ENCODE data around the gene GNPNAT1.
"Not testable (repeated sequence)": the region's sequence is repeated elsewhere in the genome, so short reads cannot be mapped to it uniquely, and the experiment has no call there.

The GNPNAT1 gene

DNA sequence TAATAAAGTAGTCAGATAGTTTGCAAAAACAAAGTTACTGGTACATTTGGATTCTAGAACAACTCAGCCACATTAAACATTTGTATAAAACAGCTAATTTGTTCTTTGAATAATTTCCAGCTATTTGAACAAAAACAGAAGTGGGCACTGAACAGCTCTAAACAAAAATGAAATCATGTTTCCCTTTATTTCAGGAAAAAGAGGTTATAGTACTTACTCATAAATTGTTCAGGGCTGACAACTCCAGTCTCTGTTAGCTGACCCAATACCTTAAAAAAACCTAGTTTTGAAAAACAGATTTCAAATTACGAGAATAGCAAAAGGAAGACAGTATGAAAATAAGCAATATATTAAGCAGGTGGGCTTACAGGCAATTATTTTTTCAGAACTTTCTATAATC is 8.2 kb downstream of the GNPNAT1 start:
- H3K4me1 ChIP-seq (ENCODE audit: control insufficient read depth, insufficient read depth, low read length): no peaks in the 10 kb centered on the region

DNA sequence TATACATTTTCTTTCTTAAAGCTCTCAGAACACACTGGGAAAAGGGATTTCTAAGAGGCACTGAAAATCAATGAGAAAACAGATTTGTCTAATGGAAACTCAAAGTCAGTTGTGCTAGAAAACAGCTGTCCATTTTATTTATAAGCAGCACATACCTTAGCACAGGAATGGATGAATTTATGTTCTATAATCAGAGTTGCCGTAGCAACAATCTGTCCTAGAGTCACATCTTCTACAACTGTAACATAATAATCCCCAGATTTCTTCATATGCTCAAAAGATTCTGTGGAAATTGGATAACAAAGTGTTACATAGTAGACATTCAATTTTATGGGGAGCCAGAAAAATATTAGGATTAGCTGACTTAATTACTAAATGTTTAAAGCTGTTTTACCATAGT is 9.8 kb downstream of the GNPNAT1 start:
- no peaks in the 10 kb centered on the region for H3K9me3 ChIP-seq (ENCODE audit: control insufficient read depth, low read length)
- H3K9ac ChIP-seq (ENCODE audit: low read length): no peak overlapping the region
- H3K4me3 ChIP-seq (ENCODE audit: low read length): no peak overlapping the region
- no peaks in the 10 kb centered on the region for H3K4me1 ChIP-seq (ENCODE audit: control insufficient read depth, insufficient read depth, low read length)
- H3K36me3 ChIP-seq (ENCODE audit: control insufficient read depth, insufficient read depth, low read length): no peaks in the 10 kb centered on the region
- no peaks in the 10 kb centered on the region for H3K27me3 ChIP-seq (ENCODE audit: control insufficient read depth, insufficient read depth, low read length)

More for the DNA sequence above, 8.2 kb downstream of the GNPNAT1 start:
- H3K9ac ChIP-seq (ENCODE audit: low read length): no peak overlapping the region
- no peaks in the 10 kb centered on the region for H3K9me3 ChIP-seq (ENCODE audit: control insufficient read depth, low read length)
- no peak overlapping the region for H3K4me3 ChIP-seq (ENCODE audit: low read length)
- H3K36me3 ChIP-seq (ENCODE audit: control insufficient read depth, insufficient read depth, low read length): no peaks in the 10 kb centered on the region
- no peaks in the 10 kb centered on the region for H3K27me3 ChIP-seq (ENCODE audit: control insufficient read depth, insufficient read depth, low read length)

DNA sequence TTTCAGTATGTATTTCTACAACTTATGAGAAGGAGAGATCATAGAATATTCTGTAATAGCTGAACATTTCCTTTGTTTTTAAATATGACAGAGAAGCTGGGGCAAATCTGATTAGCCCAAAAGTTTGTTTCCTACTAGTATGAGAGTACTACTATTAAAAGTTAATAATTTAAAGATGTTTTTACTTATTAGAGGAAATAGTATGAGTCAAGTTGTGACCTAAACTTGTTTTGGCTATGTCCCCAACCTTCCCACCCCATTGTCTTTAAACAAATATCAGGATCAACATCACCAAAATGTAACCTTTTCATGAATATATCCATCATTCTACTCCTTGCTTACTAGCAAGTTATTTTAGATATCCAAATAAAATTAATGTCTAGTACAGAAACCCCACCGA is 10.5 kb downstream of the GNPNAT1 start:
- no peak overlapping the region for H3K4me3 ChIP-seq (ENCODE audit: low read length)
- H3K9me3 ChIP-seq (ENCODE audit: control insufficient read depth, low read length): no peaks in the 10 kb centered on the region
- no peaks in the 10 kb centered on the region for H3K4me1 ChIP-seq (ENCODE audit: control insufficient read depth, insufficient read depth, low read length)
- no peaks in the 10 kb centered on the region for H3K27me3 ChIP-seq (ENCODE audit: control insufficient read depth, insufficient read depth, low read length)
- H3K9ac ChIP-seq (ENCODE audit: low read length): no peak overlapping the region
- H3K36me3 ChIP-seq (ENCODE audit: control insufficient read depth, insufficient read depth, low read length): no peaks in the 10 kb centered on the region

DNA sequence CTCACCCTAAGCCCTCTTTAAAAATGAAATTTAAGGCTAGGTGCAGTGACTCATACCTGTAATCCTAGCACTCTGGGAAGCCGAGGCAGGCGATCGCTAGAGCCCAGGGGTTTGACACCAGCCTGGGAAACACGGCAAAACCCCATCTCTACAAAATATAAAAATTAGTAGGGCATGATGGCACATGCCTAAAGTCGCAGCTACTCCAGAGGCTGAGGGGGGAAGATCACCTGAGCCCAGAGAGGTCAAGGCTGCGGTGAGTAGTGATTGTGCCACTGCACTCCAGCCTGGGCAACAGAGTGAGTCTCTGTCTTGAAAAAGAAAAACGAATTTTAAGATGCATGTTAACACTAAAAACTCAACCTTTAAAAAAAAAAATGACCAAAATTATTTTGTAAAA is 12.7 kb downstream of the GNPNAT1 start:
- Histone ChIP-seq H3K9me3 (ENCODE audit: control insufficient read depth, low read length) (no peaks in the 10 kb centered on the region), H3K4me1 (ENCODE audit: control insufficient read depth, insufficient read depth, low read length) (no peaks in the 10 kb centered on the region), H3K27me3 (ENCODE audit: control insufficient read depth, insufficient read depth, low read length) (no peaks in the 10 kb centered on the region), H3K36me3 (ENCODE audit: control insufficient read depth, insufficient read depth, low read length) (no peaks in the 10 kb centered on the region), H3K9ac (ENCODE audit: low read length) (no peak overlapping the region), H3K4me3 (ENCODE audit: low read length) (no peak overlapping the region)

DNA sequence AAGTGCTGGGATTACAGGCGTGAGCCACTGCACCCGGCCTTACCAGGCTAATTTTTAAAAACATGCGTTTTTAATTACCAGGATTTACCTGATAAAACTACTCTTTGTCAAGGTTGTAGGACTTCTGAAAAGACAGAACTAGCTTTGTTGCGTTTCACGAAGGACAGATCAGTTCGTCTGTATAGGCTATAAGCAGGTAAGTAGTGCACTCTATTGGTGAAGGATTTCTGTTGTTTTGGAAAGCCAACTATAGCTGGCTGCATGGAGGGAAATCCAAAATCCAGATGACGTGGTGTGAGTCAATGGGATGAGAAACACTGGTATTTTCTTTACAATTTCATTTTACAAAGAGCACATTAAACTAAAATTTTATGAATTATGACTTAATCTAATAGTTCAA is 14.6 kb downstream of the GNPNAT1 start:
- no peak overlapping the region for H3K4me3 ChIP-seq (ENCODE audit: low read length)
- no peaks in the 10 kb centered on the region for H3K36me3 ChIP-seq (ENCODE audit: control insufficient read depth, insufficient read depth, low read length)
- no peak overlapping the region for H3K9ac ChIP-seq (ENCODE audit: low read length)
- no peaks in the 10 kb centered on the region for H3K4me1 ChIP-seq (ENCODE audit: control insufficient read depth, insufficient read depth, low read length)
- no peaks in the 10 kb centered on the region for H3K27me3 ChIP-seq (ENCODE audit: control insufficient read depth, insufficient read depth, low read length)
- H3K9me3 ChIP-seq (ENCODE audit: control insufficient read depth, low read length): no peaks in the 10 kb centered on the region

DNA sequence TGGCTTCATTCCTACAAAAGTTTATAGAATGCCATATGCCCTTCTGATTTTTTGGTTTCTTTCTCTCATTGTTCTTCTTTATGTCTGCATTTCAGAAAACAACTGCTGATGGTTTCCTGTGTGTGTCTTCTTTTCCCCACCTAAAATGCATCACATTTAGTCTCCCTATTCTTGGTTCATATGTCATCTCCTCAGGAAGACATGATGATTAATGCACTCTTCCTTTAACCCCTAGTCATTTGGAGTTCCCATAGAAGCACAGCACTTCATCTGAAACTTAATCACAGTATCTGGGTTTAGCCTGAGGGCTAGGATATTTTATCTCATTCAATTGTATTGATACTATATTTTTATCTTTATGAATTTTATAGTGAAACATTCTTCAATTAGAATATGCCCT is 21.5 kb downstream of the GNPNAT1 start:
- Histone ChIP-seq H3K4me1 (ENCODE audit: control insufficient read depth, insufficient read depth, low read length) (no peaks in the 10 kb centered on the region), H3K36me3 (ENCODE audit: control insufficient read depth, insufficient read depth, low read length) (no peaks in the 10 kb centered on the region), H3K9me3 (ENCODE audit: control insufficient read depth, low read length) (no peaks in the 10 kb centered on the region), H3K9ac (ENCODE audit: low read length) (no peak overlapping the region), H3K4me3 (ENCODE audit: low read length) (no peak overlapping the region), H3K27me3 (ENCODE audit: control insufficient read depth, insufficient read depth, low read length) (no peaks in the 10 kb centered on the region)

DNA sequence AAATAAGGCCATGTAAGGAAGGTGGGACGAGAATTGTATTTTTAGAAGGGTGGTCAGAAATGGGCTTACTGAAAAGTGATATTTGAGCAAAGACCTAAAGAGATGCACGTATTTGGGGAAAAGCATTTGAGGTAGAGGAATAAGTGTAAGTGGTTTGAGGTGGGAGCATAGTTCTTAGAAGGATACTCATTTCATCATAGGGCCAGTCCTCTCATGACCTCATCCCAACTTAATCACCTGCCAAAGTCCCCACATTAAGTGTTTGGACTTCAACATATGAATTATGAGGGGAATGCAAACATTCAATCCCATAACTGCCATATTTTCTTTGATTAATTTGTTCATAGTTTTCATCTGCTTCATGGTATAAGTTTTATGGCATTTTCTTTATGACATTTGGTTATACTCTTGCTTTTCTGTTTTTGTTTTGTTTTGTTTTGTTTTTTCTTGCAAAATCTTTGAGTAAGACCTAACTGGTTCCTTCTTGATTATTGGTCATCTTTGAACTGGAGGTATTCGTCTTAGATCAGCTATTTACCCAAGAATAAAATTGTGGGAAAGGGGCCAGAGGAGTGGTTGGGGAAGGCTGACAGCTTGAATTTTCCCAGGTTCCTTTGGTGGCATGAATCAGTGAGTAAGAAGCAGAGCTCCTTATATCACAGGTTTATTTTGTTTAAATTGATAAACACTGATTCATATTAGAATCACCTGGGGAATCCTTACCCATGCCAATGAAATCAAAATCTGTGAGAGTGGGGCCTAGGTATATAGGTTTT is 24.2 kb downstream of the GNPNAT1 start:
- no peaks in the 10 kb centered on the region for H3K36me3 ChIP-seq (ENCODE audit: control insufficient read depth, insufficient read depth, low read length)

DNA sequence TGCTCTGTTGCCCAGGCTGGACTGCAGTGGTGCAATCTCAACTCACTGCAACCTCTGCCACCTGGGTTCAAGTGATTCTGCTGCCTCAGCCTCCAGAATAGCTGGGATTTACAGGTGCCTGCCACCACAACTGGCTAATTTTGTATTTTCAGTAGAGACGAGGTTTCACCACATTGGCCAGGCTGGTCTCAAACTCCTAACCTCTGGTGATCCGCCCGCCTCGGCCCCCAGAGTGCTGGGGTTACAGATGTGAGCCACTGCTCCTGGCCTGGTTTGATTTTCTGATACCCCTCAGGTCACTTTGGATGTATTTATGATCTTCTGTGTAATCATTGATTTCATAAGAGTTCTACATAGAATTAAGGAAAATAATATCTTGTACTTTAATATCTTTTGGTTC is 28.5 kb downstream of the GNPNAT1 start:
- H3K9ac ChIP-seq (ENCODE audit: low read length); H3K4me3 ChIP-seq (ENCODE audit: low read length); H3K27me3 ChIP-seq (ENCODE audit: control insufficient read depth, insufficient read depth, low read length); H3K9me3 ChIP-seq (ENCODE audit: control insufficient read depth, low read length); H3K4me1 ChIP-seq (ENCODE audit: control insufficient read depth, insufficient read depth, low read length); H3K36me3 ChIP-seq (ENCODE audit: control insufficient read depth, insufficient read depth, low read length): not testable (repeated sequence)

More for the DNA sequence above, 24.2 kb downstream of the GNPNAT1 start:
- no peak overlapping the region for H3K4me3 ChIP-seq (ENCODE audit: low read length)
- H3K9ac ChIP-seq (ENCODE audit: low read length): no peak overlapping the region
- H3K4me1 ChIP-seq (ENCODE audit: control insufficient read depth, insufficient read depth, low read length): no peaks in the 10 kb centered on the region
- no peaks in the 10 kb centered on the region for H3K27me3 ChIP-seq (ENCODE audit: control insufficient read depth, insufficient read depth, low read length)
- no peaks in the 10 kb centered on the region for H3K9me3 ChIP-seq (ENCODE audit: control insufficient read depth, low read length)

DNA sequence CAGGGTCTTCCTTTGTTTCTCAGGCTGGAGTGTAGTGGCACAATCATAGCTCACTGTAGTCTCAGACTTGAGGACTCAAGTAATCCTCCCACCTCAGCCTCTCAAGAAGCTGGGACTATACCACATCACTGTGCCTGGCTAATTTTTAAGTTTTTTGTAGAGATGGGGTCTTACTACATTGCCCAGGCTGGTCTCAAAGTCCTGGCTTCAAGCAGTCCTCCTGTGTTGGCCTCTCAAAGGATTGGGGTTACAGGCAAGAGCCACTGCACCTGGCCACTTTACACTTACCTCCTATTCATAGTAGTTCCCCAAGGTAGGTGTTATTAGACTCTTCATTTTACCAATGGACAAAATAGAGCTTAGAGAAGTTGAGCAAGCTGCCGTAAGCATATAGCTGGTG is 32.3 kb downstream of the GNPNAT1 start:
- Histone ChIP-seq H3K36me3 (ENCODE audit: control insufficient read depth, insufficient read depth, low read length) (no peaks in the 10 kb centered on the region), H3K9me3 (ENCODE audit: control insufficient read depth, low read length) (no peaks in the 10 kb centered on the region), H3K4me1 (ENCODE audit: control insufficient read depth, insufficient read depth, low read length) (peaks cover 5% of the 10 kb centered on the region), H3K4me3 (ENCODE audit: low read length) (no peak overlapping the region), H3K27me3 (ENCODE audit: control insufficient read depth, insufficient read depth, low read length) (no peaks in the 10 kb centered on the region), H3K9ac (ENCODE audit: low read length) (no peak overlapping the region)

DNA sequence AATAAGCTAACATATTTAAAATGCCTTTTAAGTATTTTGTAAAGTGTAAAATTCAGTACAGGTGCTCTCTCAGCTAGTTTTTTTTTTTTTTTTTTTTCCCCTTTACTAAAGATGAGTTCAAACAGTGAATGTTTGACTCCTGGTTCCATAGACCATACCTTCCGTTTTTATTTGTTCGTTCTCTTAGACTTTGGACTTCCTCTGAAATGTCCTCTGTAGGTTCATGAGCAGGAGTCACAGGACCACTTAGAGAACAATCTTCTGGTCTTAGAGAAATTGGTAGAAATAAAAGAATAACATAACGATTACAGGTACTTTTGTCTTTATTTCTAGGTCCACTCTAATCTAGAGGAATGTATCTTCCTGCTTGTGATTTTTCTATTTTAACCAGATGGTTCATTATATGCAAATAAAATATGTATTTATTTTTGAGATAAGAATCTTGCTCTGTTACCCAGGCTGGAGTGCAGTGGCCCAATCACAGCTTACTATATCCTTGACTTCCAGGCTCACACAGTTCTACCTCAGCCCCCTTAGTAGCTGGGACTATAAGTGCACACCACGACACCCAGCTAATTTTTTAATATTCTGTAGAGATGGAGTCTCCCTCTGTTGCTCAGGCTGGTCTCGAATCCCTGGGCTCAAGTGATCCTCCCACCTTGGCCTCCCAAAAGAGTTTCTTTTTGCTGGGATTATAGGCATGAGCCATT is 35.6 kb downstream of the GNPNAT1 start:
- peaks cover 5% of the 10 kb centered on the region for H3K4me1 ChIP-seq (ENCODE audit: control insufficient read depth, insufficient read depth, low read length)
- no peak overlapping the region for H3K4me3 ChIP-seq (ENCODE audit: low read length)
- H3K36me3 ChIP-seq (ENCODE audit: control insufficient read depth, insufficient read depth, low read length): no peaks in the 10 kb centered on the region
- H3K27me3 ChIP-seq (ENCODE audit: control insufficient read depth, insufficient read depth, low read length): no peaks in the 10 kb centered on the region
- H3K9me3 ChIP-seq (ENCODE audit: control insufficient read depth, low read length): no peaks in the 10 kb centered on the region
- no peak overlapping the region for H3K9ac ChIP-seq (ENCODE audit: low read length)

DNA sequence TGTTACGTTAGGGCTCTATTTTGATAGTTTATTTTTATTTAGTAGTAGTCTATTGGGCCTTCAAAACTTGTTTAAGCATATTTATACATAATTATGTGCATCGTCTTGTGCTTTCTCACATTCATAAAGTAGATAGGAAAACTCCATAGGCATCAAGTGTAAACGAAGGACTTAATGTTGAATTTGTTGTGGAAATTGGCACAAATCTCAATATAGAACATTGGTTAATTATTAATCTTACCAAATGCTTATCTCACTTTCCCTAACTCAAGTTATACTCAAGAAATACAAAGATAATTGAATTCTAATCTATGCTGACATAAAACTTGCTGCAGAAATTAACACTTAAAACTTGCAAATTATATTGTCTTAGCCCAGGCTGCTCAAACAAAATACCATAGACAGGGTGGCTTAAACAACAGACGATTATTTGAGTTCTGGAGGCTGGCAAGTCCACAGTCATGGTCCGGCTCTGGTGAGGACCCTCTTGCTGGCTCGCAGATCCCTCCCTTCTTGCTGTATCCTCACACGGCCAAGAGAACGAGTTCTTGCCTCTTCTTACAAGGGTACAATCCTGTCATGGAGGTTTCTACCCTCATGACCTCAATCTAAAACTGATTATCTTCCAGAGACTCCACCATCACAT is 42.6 kb downstream of the GNPNAT1 start:
- no peaks in the 10 kb centered on the region for H3K9me3 ChIP-seq (ENCODE audit: control insufficient read depth, low read length)
- H3K4me1 ChIP-seq (ENCODE audit: control insufficient read depth, insufficient read depth, low read length): peaks cover 10% of the 10 kb centered on the region
- H3K27me3 ChIP-seq (ENCODE audit: control insufficient read depth, insufficient read depth, low read length): no peaks in the 10 kb centered on the region
- H3K36me3 ChIP-seq (ENCODE audit: control insufficient read depth, insufficient read depth, low read length): no peaks in the 10 kb centered on the region
- no peak overlapping the region for H3K4me3 ChIP-seq (ENCODE audit: low read length)
- no peak overlapping the region for H3K9ac ChIP-seq (ENCODE audit: low read length)

DNA sequence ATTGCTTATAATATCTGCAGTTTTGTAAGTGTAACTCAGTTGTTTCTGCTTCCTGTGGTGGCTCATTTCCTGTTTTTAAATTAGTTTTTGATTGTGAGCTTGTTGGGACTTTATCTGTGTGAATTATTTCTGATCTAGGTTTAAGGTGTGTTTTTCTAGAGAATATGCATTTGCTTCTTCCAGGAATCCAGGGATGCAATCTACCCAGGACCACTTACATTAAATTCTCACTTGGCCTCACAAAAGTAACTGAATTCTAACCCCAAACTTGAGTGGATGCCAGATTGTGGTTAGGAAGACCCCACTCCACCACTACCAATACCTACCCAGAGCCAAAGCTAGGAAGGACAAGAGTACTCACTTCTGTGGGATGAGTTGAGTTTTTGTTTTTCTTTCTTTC is 49.5 kb downstream of the GNPNAT1 start:
- Histone ChIP-seq H3K4me1 (ENCODE audit: control insufficient read depth, insufficient read depth, low read length) (peaks cover 9% of the 10 kb centered on the region), H3K36me3 (ENCODE audit: control insufficient read depth, insufficient read depth, low read length) (no peaks in the 10 kb centered on the region), H3K9me3 (ENCODE audit: control insufficient read depth, low read length) (no peaks in the 10 kb centered on the region), H3K4me3 (ENCODE audit: low read length) (no peak overlapping the region), H3K9ac (ENCODE audit: low read length) (no peak overlapping the region), H3K27me3 (ENCODE audit: control insufficient read depth, insufficient read depth, low read length) (no peaks in the 10 kb centered on the region)

All from mucosa of stomach (tissue), 1 donor.